Colonic mucosa (tissue), 4 donors: ENCODE data around the gene RAVER2. TPM values are rescaled to one million over a fixed set of nuclear protein-coding genes. Genes with fewer than 3 reads are reported as not detected.
A peak's percentile ranks its signal among the peaks of the same experiment; 100 is the strongest.

Experiments
- DNase-seq: peaks from one replicate; pipeline ENCODE4 v3.0.0-alpha.2; 2020
- H3K27ac ChIP-seq: fragments of 200-600 bp; one replicate; pipeline ENCODE4 v1.8.0; 2021
- H3K27me3 ChIP-seq: fragments of 200-600 bp; one replicate; pipeline ENCODE4 v1.8.0; 2021
- H3K36me3 ChIP-seq: fragments of 200-600 bp; one replicate; pipeline ENCODE4 v1.8.0; 2021
- H3K4me1 ChIP-seq: fragments of 200-600 bp; one replicate; pipeline ENCODE4 v1.8.0; 2021; ENCODE audit warnings: mild to moderate bottlenecking
- H3K4me3 ChIP-seq: fragments of 200-600 bp; one replicate; pipeline ENCODE4 v1.8.0; 2021
- H3K9ac ChIP-seq, 2 donors: one replicate each; pipeline ENCODE4 v1.7.0; 2013; ENCODE audit warnings: control low read depth in 2 of 2, low read depth in 2 of 2, low read length in 2 of 2
- H3K9me3 ChIP-seq: fragments of 200-600 bp; one replicate; pipeline ENCODE4 v1.8.0; 2021
- CTCF ChIP-seq: fragments of 200-600 bp; IDR thresholded peaks from one replicate; pipeline ENCODE4 v1.8.0; 2022; ENCODE audit warnings: antibody characterized with exemption, mild to moderate bottlenecking
- intact Hi-C: fragments of 100-400 bp; cut with DNase I; formaldehyde crosslinking; loops from one replicate; pipeline ENCODE4 v1.14.1; 2022
- total RNA-seq, 2 donors: library from RNA; stranded (reverse); fragmentation: NEBNext Ultra II Directional in 1 of 2; extraction: Animal tissue kit (Norgen Biotek cat#: 25700) in 1 of 2; gene quantifications; one replicate each; pipeline ENCODE4 v1.2.1, GENCODE V29; 2021
- donor health status: healthy.
- donor health status: DM: no; HTN: no; CAD: no.
- donor health status: DM: no; HTN: no; CAD: no.

Gene RAVER2
- total RNA-seq, 2 donors from 2014 or later, result 43.0 to 58.6 TPM

GRCh38 chr1:64750875-64751274 is 6.0 kb downstream of the RAVER2 start:
- Histone ChIP-seq H3K36me3 (no peaks in the 10 kb centered on the region), H3K4me3 (no peak overlapping the region), H3K27me3 (no peaks in the 10 kb centered on the region), H3K9ac (peak overlapping the region in 1 of 2 donors; percentile 40), H3K27ac (no peak overlapping the region), H3K4me1 (peaks cover 5% of the 10 kb centered on the region), H3K9me3 (no peaks in the 10 kb centered on the region)
- no peak for DNase-seq
- intact Hi-C loops, result no loop called here
- TF ChIP-seq CTCF, result no peak

GRCh38 chr1:64754173-64754572 is 9.3 kb downstream of the RAVER2 start:
- TF ChIP-seq CTCF, result no peak
- Histone ChIP-seq H3K4me3 (no peak overlapping the region), H3K27ac (peak overlapping the region; percentile 79), H3K9ac (peak overlapping the region in 1 of 2 donors; percentile 60), H3K4me1 (peaks cover 5% of the 10 kb centered on the region), H3K9me3 (no peaks in the 10 kb centered on the region), H3K36me3 (no peaks in the 10 kb centered on the region), H3K27me3 (no peaks in the 10 kb centered on the region)
- no peak for DNase-seq
- intact Hi-C loops, result no loop called here

- DNase-seq, result peak; percentile 50
- H3K27me3 ChIP-seq, result no peaks in the 10 kb centered on the region
- intact Hi-C loops, result no loop called here
- H3K9ac ChIP-seq, result peak overlapping the region in 1 of 2 donors; percentile 64
- no peaks in the 10 kb centered on the region for H3K36me3 ChIP-seq
- peak overlapping the region; percentile 79 for H3K27ac ChIP-seq
- TF ChIP-seq CTCF, result no peak
- no peaks in the 10 kb centered on the region for H3K9me3 ChIP-seq
- H3K4me3 ChIP-seq, result no peak overlapping the region
- peaks cover 5% of the 10 kb centered on the region for H3K4me1 ChIP-seq
These were observed 10.5 kb downstream of the RAVER2 start for GRCh38 chr1:64755361-64755760.

DNA sequence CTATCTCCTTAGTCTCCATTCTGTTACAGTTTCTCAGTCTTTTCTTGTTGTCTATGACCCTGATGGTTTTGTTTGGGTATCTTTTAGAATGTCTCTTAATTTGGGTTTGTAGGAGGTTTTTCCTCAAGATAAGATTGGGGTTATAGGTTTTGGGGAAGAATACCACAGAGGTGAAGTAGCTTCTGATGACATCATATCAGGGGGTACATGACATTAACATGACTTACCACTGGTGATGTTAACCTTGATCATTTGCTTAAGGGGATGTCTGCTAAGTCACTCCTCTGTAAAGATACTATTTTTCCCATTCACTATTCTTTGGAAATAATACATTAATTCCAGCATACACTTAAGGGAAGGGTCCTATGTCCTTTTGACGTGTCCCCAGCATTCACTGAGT is 11.9 kb downstream of the RAVER2 start:
- Histone ChIP-seq H3K9ac (no peak overlapping the region), H3K36me3 (no peaks in the 10 kb centered on the region), H3K27ac (peak overlapping the region; percentile 79), H3K9me3 (no peaks in the 10 kb centered on the region), H3K4me1 (peaks cover 5% of the 10 kb centered on the region), H3K4me3 (no peak overlapping the region), H3K27me3 (no peaks in the 10 kb centered on the region)
- no peak for TF ChIP-seq CTCF
- DNase-seq, result no peak
- intact Hi-C loops, result no loop called here

GRCh38 chr1:64757213-64757612 is 12.3 kb downstream of the RAVER2 start:
- H3K4me1 ChIP-seq, result peaks cover 5% of the 10 kb centered on the region

More at GRCh38 chr1:64757213-64757612, 12.3 kb downstream of the RAVER2 start:
- Histone ChIP-seq H3K36me3 (no peaks in the 10 kb centered on the region), H3K27ac (peak overlapping the region; percentile 79), H3K9me3 (no peaks in the 10 kb centered on the region), H3K9ac (no peak overlapping the region), H3K27me3 (no peaks in the 10 kb centered on the region), H3K4me3 (no peak overlapping the region)
- TF ChIP-seq CTCF, result no peak
- peak; percentile 25 for DNase-seq
- intact Hi-C loops, result no loop called here
